Right lobe of liver (tissue), 4 donors: ENCODE data around the gene GMPR.

Experiments used
- POLR2A ChIP-seq: fragments of 450-650 bp; IDR thresholded peaks from one replicate; pipeline ENCODE4 v1.6.1; 2017; ENCODE audit warnings: antibody characterized with exemption, mild to moderate bottlenecking
- TF ChIP-seq, protein P1 (sequence below), 4 donors: fragments of 200-600 bp in 3 of 4; fragments of 450-650 bp in 1 of 4; IDR thresholded peaks; one replicate each; pipeline versions ENCODE4 v1.5.1 to v1.8.0; 2016 to 2022; ENCODE audit warnings: antibody characterized with exemption in 4 of 4, mild to moderate bottlenecking in 2 of 4
- donor health status: DM: no; HTN: no; CAD: no.
- donor health status: DM: no; HTN: no; CAD: no.
- donor health status: DM: no; HTN: yes; CAD: no.

DNA sequence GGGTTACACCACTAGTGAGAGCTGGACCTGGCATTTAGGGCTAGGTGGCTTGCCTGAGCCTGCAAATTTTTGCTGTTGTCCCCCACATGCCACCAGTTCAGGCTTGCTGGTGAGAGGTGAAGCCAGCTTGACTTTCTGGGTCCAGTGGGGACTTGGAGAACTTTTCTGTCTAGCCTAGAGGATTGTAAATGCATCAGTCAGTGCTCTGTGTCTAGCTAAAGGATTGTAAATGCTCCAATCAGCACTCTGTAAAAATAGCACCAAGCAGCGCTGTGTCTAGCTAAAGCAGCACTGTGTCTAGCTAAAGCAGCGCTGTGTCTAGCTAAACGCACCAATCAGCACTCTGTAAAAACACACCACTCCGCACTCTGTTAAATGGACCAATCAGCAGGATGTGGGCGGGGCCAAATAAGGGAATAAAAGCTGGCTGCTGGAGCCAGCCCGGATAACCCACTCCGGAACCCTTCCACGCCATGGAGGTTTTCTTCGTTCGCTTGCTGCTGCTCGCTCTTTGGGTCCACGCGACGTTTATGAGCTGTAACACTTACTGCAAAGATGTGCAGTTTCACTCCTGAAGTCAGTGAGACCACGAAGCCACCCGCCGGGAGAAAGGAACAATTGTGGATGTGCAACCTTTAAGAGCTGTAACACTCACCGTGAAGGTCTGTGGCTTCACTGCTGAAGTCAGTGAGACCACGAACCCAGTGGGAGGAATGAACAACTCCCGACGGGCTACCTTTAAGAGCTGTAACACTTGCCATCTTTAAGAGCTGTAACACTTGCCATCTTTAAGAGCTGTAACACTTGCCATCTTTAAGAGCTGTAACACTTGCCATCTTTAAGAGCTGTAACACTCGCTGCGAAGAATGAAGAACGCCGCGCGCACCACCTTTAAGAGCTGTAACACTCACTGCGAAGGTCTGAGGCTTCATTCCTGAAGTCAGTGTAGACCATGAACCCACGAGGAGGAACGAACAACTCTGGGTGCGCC lies 27.3 kb downstream of the GMPR start:
- TF ChIP-seq, protein P1, sequence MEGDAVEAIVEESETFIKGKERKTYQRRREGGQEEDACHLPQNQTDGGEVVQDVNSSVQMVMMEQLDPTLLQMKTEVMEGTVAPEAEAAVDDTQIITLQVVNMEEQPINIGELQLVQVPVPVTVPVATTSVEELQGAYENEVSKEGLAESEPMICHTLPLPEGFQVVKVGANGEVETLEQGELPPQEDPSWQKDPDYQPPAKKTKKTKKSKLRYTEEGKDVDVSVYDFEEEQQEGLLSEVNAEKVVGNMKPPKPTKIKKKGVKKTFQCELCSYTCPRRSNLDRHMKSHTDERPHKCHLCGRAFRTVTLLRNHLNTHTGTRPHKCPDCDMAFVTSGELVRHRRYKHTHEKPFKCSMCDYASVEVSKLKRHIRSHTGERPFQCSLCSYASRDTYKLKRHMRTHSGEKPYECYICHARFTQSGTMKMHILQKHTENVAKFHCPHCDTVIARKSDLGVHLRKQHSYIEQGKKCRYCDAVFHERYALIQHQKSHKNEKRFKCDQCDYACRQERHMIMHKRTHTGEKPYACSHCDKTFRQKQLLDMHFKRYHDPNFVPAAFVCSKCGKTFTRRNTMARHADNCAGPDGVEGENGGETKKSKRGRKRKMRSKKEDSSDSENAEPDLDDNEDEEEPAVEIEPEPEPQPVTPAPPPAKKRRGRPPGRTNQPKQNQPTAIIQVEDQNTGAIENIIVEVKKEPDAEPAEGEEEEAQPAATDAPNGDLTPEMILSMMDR (IDR thresholded peaks at IDR 0.05), result no peak
- TF ChIP-seq POLR2A, result no peak
